WTC11 (cell line): Measurements from ENCODE around the gene KCNN4.

Experiments used
- GABPB1 ChIP-seq: sonication (generic); formaldehyde crosslinking; IDR thresholded peaks from 2 replicates; pipeline ENCODE4 v1.8.1; 2023; ENCODE audit warnings: mild to moderate bottlenecking, missing genetic modification reagents
- NFE2L1 ChIP-seq: sonication (generic); formaldehyde crosslinking; IDR thresholded peaks from 2 replicates; pipeline ENCODE4 v1.8.1; 2023; ENCODE audit warnings: missing genetic modification reagents
- NR3C1 ChIP-seq: sonication (generic); formaldehyde crosslinking; conservative IDR thresholded peaks from 2 replicates; pipeline ENCODE4 v1.8.1; 2023; ENCODE audit warnings: low read depth, mild to moderate bottlenecking, missing genetic modification reagents
- RELA ChIP-seq: sonication (generic); formaldehyde crosslinking; IDR thresholded peaks from 2 replicates; pipeline ENCODE4 v1.8.1; 2022; ENCODE audit warnings: missing genetic modification reagents, mild to moderate bottlenecking, borderline replicate concordance
- TF ChIP-seq, protein P1 (sequence below): sonication (generic); formaldehyde crosslinking; IDR thresholded peaks from 2 replicates; pipeline ENCODE4 v1.8.0; 2022; ENCODE audit warnings: mild to moderate bottlenecking, missing genetic modification reagents
- TF ChIP-seq, protein P2 (sequence below): fragments of 200-600 bp; IDR thresholded peaks from 2 replicates; pipeline ENCODE4 v1.8.0; 2022; ENCODE audit warnings: antibody characterized with exemption
- TF ChIP-seq, protein P3 (sequence below): sonication (generic); formaldehyde crosslinking; IDR thresholded peaks from 2 replicates; pipeline ENCODE4 v1.8.1; 2022; ENCODE audit warnings: low read depth, mild to moderate bottlenecking, moderate library complexity, missing genetic modification reagents, borderline replicate concordance
- TF ChIP-seq, protein P4 (sequence below): sonication (generic); formaldehyde crosslinking; IDR thresholded peaks from 2 replicates; pipeline ENCODE4 v1.8.0; 2022; ENCODE audit warnings: mild to moderate bottlenecking, missing genetic modification reagents

DNA sequence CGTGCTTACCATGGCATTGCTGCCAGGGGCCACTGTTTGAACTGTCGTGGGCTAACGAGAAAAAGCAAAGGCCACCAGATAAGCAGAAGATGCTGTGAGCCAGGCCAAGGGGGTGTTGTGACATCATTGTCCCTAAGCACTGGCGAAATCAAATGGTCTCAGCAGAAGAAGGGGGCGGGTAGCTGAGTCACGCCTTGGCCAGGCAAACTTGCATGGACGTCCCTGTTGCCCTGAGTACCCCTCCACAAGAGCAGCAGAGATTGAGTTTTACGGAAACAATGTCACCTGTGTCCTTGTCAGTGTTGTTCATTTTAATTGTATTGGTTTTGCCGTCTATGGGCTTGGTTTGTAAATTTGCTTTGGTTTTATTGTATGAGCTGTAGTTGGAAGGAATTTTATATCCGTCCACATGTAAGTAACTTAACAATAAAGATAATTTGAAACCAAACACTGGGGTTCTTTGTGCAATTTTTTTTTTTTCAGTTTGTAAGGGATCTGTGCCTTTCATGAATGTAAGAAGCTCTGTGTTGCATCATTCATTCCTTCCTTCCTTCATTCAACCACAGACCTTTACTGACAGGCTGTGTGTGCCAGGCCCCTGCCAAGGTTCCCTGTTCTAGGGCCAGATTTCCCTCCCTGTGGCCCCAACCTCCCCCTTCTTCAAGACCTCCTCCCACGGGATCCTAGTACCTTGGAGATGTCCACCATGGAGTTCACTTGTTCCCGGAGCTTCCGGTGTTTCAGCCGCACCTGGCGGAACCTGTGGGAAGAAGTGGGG is 12.3 kb downstream of the KCNN4 start:
- TF ChIP-seq, protein P1, sequence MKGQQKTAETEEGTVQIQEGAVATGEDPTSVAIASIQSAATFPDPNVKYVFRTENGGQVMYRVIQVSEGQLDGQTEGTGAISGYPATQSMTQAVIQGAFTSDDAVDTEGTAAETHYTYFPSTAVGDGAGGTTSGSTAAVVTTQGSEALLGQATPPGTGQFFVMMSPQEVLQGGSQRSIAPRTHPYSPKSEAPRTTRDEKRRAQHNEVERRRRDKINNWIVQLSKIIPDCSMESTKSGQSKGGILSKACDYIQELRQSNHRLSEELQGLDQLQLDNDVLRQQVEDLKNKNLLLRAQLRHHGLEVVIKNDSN (CRISPR knock-in tag) = no peak
- TF ChIP-seq, protein P2, sequence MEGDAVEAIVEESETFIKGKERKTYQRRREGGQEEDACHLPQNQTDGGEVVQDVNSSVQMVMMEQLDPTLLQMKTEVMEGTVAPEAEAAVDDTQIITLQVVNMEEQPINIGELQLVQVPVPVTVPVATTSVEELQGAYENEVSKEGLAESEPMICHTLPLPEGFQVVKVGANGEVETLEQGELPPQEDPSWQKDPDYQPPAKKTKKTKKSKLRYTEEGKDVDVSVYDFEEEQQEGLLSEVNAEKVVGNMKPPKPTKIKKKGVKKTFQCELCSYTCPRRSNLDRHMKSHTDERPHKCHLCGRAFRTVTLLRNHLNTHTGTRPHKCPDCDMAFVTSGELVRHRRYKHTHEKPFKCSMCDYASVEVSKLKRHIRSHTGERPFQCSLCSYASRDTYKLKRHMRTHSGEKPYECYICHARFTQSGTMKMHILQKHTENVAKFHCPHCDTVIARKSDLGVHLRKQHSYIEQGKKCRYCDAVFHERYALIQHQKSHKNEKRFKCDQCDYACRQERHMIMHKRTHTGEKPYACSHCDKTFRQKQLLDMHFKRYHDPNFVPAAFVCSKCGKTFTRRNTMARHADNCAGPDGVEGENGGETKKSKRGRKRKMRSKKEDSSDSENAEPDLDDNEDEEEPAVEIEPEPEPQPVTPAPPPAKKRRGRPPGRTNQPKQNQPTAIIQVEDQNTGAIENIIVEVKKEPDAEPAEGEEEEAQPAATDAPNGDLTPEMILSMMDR = no peak
- TF ChIP-seq, protein P3, sequence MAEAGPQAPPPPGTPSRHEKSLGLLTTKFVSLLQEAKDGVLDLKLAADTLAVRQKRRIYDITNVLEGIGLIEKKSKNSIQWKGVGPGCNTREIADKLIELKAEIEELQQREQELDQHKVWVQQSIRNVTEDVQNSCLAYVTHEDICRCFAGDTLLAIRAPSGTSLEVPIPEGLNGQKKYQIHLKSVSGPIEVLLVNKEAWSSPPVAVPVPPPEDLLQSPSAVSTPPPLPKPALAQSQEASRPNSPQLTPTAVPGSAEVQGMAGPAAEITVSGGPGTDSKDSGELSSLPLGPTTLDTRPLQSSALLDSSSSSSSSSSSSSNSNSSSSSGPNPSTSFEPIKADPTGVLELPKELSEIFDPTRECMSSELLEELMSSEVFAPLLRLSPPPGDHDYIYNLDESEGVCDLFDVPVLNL = no peak
- TF ChIP-seq NFE2L1 (no peak), RELA (no peak), NR3C1 (CRISPR knock-in tag) (no peak), GABPB1 (CRISPR knock-in tag) (no peak)
- TF ChIP-seq, protein P4, sequence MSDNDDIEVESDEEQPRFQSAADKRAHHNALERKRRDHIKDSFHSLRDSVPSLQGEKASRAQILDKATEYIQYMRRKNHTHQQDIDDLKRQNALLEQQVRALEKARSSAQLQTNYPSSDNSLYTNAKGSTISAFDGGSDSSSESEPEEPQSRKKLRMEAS (CRISPR knock-in tag) = no peak
